LHCN-M2 (cell line): Measurements from ENCODE around the gene GDI1. TPM values are rescaled to one million over a fixed set of nuclear protein-coding genes. Genes with fewer than 3 reads are reported as not detected.

Source experiments
- DNase-seq: peaks from one replicate; pipeline ENCODE4 v3.0.0-alpha.2; 2012; ENCODE audit warnings: low read depth
- total RNA-seq: library from RNA; depleted of rRNA; stranded (reverse); fragments of >200 nt; gene quantifications from 2 replicates; pipeline ENCODE4 v1.2.3, GENCODE V29; 2014

Gene GDI1
- total RNA-seq, 1 experiment from 2014 or later: 218 TPM

GRCh38 chrX:154459832-154460231, 22.9 kb downstream of the GDI1 start:
- no peak for DNase-seq

GRCh38 chrX:154460326-154460725, 23.4 kb downstream of the GDI1 start:
- DNase-seq: no peak

GRCh38 chrX:154462396-154462795, 25.4 kb downstream of the GDI1 start:
- DNase-seq: no peak

- no peak for DNase-seq
These were observed 26.8 kb downstream of the GDI1 start for GRCh38 chrX:154463611-154464220.

GRCh38 chrX:154464806-154465365, 27.9 kb downstream of the GDI1 start:
- no peak for DNase-seq

- DNase-seq: no peak
These were observed 28.6 kb downstream of the GDI1 start for GRCh38 chrX:154465601-154466000.

GRCh38 chrX:154466036-154466435, 29.1 kb downstream of the GDI1 start:
- no peak for DNase-seq

- DNase-seq: no peak
These were observed 30.0 kb downstream of the GDI1 start for GRCh38 chrX:154466907-154467306.

- no peak for DNase-seq
These were observed 30.6 kb downstream of the GDI1 start for GRCh38 chrX:154467556-154467955.

- no peak for DNase-seq
These were observed 31.3 kb downstream of the GDI1 start for GRCh38 chrX:154468217-154468616.

- no peak for DNase-seq
These were observed 32.2 kb downstream of the GDI1 start for GRCh38 chrX:154469114-154469513.

GRCh38 chrX:154469880-154470279, 32.9 kb downstream of the GDI1 start:
- no peak for DNase-seq

- no peak for DNase-seq
These were observed 33.5 kb downstream of the GDI1 start for GRCh38 chrX:154470434-154470833.

GRCh38 chrX:154470914-154471568, 34.1 kb downstream of the GDI1 start:
- no peak for DNase-seq

- no peak for DNase-seq
These were observed 35.1 kb downstream of the GDI1 start for GRCh38 chrX:154471839-154472684.

GRCh38 chrX:154472685-154473632, 36.0 kb downstream of the GDI1 start:
- DNase-seq: no peak

- no peak for DNase-seq
These were observed 36.7 kb downstream of the GDI1 start for GRCh38 chrX:154473683-154474082.

- DNase-seq: no peak
These were observed 39.9 kb downstream of the GDI1 start for GRCh38 chrX:154476821-154477220.

- no peak for DNase-seq
These were observed 41.0 kb downstream of the GDI1 start for GRCh38 chrX:154477891-154478477.

- DNase-seq: peak; percentile 82
These were observed 42.0 kb downstream of the GDI1 start, which contains the start of gene LAGE3 for GRCh38 chrX:154478728-154479622. LAGE3 (minus strand) TSS chrX:154479281; CDS start chrX:154478915, 366 bp downstream.
